ENCODE results near the gene GDPD3.

Gene GDPD3

GRCh38 chr16:30077656-30078055, 35.7 kb downstream of the GDPD3 start:
- no peak for DNase-seq (ENCODE audit: low read depth)

- DNase-seq (ENCODE audit: low read depth), result no peak
These were observed 37.0 kb downstream of the GDPD3 start for GRCh38 chr16:30076276-30076791.

- peak; percentile 79 for DNase-seq (ENCODE audit: low read depth)
These were observed 37.6 kb downstream of the GDPD3 start, which contains the start of gene PPP4C for GRCh38 chr16:30075503-30076275. Gene PPP4C, plus strand, starts transcription at chr16:30075994. Its CDS starts 384 bp downstream, at chr16:30076378.

DNA sequence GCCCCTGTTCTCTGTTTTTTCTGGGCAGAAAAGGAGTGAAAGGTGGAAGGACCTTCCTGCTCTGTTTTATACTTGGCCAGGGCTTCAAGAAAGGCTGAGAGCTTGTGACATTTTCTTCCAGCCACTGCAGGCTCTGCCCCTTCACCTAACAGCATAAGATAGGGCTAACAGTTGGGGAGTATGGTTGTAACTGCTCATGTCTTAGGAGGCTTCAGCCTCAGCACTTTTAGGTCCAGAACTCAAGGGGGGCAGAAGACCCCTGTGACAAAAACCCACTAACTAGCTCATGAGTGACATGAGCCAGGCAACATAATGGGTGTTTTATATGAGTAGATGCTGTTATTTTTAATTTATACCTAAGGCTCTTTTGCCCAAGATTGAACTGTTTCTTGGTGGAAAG, 42.8 kb downstream of the GDPD3 start:
- no peak for DNase-seq (ENCODE audit: low read depth)

- no peak for DNase-seq (ENCODE audit: low read depth)
These were observed 43.5 kb downstream of the GDPD3 start for GRCh38 chr16:30069611-30070462.

DNA sequence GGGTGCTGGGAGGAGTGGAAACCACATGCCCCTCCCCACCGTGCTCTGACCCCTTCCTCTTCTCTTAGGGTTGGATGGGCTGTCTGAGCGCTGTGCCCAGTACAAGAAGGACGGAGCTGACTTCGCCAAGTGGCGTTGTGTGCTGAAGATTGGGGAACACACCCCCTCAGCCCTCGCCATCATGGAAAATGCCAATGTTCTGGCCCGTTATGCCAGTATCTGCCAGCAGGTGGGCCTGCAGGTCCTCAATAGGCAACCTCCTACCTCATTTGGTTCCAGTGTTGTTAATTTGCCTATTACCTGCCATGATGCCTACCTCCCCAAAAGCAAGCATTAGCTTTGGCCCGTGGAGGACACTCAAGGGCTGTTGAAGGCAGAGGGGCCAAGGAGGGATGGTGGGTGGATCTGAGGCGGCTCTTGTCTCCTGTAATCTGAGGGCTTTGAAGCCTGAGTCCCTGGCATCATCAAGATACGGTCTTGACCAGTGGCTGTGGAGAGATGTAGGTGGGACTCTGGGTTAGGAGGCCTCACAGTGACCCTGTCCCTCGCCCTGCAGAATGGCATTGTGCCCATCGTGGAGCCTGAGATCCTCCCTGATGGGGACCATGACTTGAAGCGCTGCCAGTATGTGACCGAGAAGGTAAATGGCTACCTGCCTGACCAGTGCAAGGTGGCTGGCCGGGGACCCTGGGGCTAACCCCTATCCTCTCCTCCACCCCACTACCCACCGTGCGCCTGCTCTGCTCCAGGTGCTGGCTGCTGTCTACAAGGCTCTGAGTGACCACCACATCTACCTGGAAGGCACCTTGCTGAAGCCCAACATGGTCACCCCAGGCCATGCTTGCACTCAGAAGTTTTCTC, 44.4 kb downstream of the GDPD3 start:
- DNase-seq (ENCODE audit: low read depth), result no peak

- DNase-seq (ENCODE audit: low read depth), result no peak
These were observed 45.0 kb downstream of the GDPD3 start for GRCh38 chr16:30068333-30068732.

DNA sequence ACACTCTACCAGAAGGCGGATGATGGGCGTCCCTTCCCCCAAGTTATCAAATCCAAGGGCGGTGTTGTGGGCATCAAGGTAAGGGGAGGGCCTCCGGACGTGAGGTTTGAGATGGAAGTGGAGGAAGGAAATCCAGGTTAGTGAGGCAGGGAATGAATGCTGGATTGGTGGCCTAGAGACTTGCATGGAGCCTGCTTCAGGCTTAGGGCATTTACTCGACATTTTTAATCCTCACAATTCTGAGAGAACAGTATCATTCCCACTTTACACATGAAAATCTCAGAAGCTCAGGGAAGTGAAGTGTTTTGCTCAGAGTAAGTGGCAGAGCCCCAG, 45.8 kb downstream of the GDPD3 start:
- no peak for DNase-seq (ENCODE audit: low read depth)

- DNase-seq (ENCODE audit: low read depth), result no peak
These were observed 46.4 kb downstream of the GDPD3 start for GRCh38 chr16:30066761-30067583.

DNA sequence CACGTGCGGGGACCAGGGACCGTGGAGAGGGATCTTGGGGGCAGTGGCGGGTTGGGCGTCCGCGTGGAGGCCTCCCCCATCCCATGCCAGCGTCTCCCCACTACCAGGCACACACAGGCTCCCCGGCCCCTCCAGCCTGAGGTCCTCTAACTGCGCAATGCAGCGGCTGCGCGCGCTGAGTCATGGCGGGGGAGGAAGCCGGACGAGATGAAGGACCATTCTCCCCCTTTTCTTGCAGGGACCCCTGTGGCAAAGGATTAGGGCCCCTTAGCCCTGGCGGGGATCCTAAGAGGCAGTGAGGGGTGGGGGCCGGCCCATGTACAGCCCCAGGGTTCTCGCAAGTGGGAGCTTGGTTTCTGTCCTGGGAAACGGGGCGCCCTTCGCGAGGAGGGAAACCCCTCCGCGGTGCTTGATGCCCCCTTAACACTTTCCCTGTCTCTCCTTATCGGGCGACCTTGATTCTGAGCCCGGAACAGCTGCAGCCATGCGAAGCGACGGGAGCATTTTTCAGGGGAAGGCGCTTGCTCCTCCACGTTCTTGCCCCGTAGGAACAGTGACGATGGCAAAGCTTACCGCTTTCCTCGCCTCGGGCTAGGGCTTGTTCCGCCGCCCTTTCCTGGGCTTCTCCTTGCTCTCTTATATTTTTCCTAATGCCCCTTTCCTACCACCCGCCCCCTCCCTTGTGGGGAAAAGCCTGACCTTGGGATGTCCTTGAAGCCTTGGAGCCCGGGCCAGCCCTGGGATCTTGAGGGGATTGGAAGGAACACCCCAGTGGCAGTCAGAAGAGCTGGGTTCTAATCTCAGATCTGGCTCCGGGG, 47.2 kb downstream of the GDPD3 start:
- peak; percentile 37 for DNase-seq (ENCODE audit: low read depth)

DNA sequence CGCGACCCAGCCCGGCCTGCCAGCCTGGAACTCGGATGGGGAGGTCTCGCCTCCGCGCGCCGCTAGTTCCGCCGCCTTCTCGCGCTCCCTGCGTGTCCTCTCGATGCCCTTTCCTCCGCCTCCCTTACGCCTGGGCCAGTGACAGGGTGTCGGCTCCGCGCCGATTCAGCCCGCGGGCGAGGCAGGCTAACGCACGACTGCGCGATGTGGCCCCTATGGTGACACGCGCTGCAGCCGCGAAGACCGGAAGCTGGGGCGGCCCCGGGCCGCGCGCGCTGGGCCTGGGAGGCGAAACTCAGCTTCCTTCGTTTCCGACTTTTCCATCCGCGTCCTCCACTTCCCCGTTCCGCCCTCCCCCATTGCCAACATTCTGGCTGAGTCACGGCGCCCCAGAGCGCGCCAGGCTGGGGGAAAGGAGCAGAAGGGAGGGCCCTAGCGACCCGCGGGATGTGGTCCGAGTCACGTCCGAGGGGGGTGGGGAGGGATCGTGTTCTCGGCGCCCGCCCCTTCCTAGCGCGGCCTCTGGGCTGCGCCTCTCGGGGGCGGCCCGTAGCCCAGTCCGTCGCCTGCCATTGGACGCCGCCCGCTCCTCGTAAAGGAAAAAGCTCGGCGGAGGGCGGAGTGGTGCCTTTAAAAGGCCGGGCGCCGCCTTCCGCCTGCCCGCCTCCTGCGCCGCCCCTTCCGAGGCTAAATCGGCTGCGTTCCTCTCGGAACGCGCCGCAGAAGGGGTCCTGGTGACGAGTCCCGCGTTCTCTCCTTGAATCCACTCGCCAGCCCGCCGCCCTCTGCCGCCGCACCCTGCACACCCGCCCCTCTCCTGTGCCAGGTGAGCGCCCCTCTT, 48.0 kb downstream of the GDPD3 start, which contains the start of gene ALDOA:
TSS of gene ALDOA (plus strand) at position 659 of the 841 bp plus-strand sequence. CDS start 1,138 bp downstream, outside the sequence.
- peak; percentile 99 for DNase-seq (ENCODE audit: low read depth)

DNA sequence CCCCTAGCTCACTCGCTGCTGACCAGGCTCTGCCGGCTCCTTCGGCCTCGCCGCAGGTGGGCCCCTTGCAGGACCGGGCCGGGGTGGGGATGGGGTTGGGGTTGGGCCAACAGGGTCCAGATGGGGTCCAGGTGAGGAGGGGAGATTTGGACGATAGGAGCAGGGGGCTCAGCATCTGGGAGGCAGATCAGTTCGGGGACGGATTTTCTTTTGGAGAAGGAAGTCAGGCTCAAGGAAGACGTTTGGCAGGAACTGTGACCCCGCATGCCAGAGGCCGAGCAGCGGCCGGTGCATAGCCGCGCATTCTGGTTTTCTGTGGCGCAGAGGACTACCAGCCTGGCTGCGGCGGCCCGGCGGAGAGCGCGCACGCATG, 48.6 kb downstream of the GDPD3 start:
- no peak for DNase-seq (ENCODE audit: low read depth)

GRCh38 chr16:30063893-30064728, 49.2 kb downstream of the GDPD3 start:
- DNase-seq (ENCODE audit: low read depth), result no peak

DNA sequence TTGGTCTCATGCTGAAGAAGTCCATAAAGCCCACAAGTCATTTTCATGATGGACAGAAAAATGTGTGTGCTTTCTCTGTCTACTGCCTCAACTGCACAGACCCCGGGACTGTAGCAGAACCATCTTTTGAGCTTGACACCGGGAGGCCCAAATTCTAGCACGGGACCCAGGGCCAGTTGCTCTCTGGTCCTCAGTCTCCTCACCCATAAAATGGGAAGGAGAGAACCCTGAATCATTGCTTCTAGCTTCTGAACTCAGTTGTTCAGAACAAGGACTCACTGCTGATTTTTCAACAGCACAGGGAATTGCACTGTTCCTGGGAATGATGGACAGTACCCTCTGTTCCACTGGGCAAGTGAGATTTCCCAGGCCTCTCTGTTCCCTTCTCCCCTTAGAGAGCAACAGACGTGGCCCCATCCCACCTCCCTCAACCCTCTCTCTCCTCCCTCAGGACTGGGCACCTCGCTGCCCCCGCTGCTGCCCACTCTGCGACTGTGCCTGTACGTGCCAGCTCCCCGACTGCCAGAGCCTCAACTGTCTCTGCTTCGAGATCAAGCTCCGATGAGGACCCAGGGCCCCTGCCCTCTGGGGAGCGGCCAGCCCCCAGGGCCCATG, 50.0 kb downstream of the GDPD3 start:
- DNase-seq (ENCODE audit: low read depth), result no peak

GRCh38 chr16:30060836-30061554, 52.3 kb downstream of the GDPD3 start:
- no peak for DNase-seq (ENCODE audit: low read depth)

- DNase-seq (ENCODE audit: low read depth), result no peak
These were observed 53.0 kb downstream of the GDPD3 start for GRCh38 chr16:30060346-30060745.

GRCh38 chr16:30054959-30055553, 58.3 kb downstream of the GDPD3 start:
- no peak for DNase-seq (ENCODE audit: low read depth)
